HepG2 (cell line): ENCODE results near the gene HNRNPUL1. TPM values are rescaled to one million over a fixed set of nuclear protein-coding genes. Genes with fewer than 3 reads are reported as not detected.

Experiments
- AGO2 ChIP-seq: fragments of 200-400 bp; formaldehyde crosslinking; optimal IDR thresholded peaks from 2 replicates; pipeline ENCODE3; 2017; ENCODE audit warnings: mild to moderate bottlenecking, low read depth, low read length, moderate library complexity
- ARNT2 ChIP-seq: sonication (generic); formaldehyde crosslinking; IDR thresholded peaks from 2 replicates; pipeline ENCODE4 v1.8.0; 2022; ENCODE audit warnings: mild to moderate bottlenecking, low read depth, missing genetic modification reagents, moderate library complexity
- CHD4 ChIP-seq: fragments of 200-600 bp; sonication (generic); IDR thresholded peaks from 2 replicates; pipeline ENCODE4 v1.7.0; 2017; ENCODE audit warnings: mild to moderate bottlenecking, low read length, borderline replicate concordance
- CREB1 ChIP-seq, 2 experiments: fragments of 450-650 bp in 1 of 2; IDR thresholded peaks; 2 replicates each; pipeline ENCODE4 v1.6.1; 2016 to 2017; ENCODE audit warnings: control low read depth in 1 of 2, mild to moderate bottlenecking in 1 of 2, missing compliant biosample characterization in 1 of 2, missing genetic modification characterization in 1 of 2
- FOSL2 ChIP-seq: sonication (generic); formaldehyde crosslinking; IDR thresholded peaks from 2 replicates; pipeline ENCODE4 v1.4.0; 2020; ENCODE audit warnings: missing genetic modification reagents
- NR2F2 ChIP-seq: IDR thresholded peaks from 2 replicates; pipeline ENCODE4 v1.6.1; 2012; ENCODE audit warnings: low read depth, inconsistent platforms, borderline replicate concordance
- PAF1 ChIP-seq: IDR thresholded peaks from 2 replicates; pipeline ENCODE4 v1.6.1; 2016; ENCODE audit warnings: missing genetic modification reagents, missing compliant biosample characterization
- PAX8 ChIP-seq: sonication (generic); formaldehyde crosslinking; IDR thresholded peaks from 2 replicates; pipeline ENCODE4 v1.8.0; 2022; ENCODE audit warnings: mild to moderate bottlenecking, missing genetic modification reagents, borderline replicate concordance
- PHB2 ChIP-seq: fragments of 450-650 bp; IDR thresholded peaks from 2 replicates; pipeline ENCODE4 v1.6.1; 2018; ENCODE audit not compliant: partially characterized antibody
- RARA ChIP-seq: IDR thresholded peaks from 2 replicates; pipeline ENCODE4 v1.6.1; 2016; ENCODE audit warnings: missing genetic modification reagents, missing compliant biosample characterization
- REXO4 ChIP-seq: sonication (generic); formaldehyde crosslinking; IDR thresholded peaks from 2 replicates; pipeline ENCODE4 v1.8.0; 2022; ENCODE audit warnings: missing genetic modification reagents, mild to moderate bottlenecking, borderline replicate concordance
- SIN3A ChIP-seq: IDR thresholded peaks from 2 replicates; pipeline ENCODE4 v1.6.1; 2011; ENCODE audit warnings: low read depth, mild to moderate bottlenecking, control low read depth, low read length, borderline replicate concordance
- SMAD3 ChIP-seq: sonication (generic); formaldehyde crosslinking; IDR thresholded peaks from 2 replicates; pipeline ENCODE4 v1.4.0; 2020; ENCODE audit warnings: missing genetic modification reagents
- SMARCE1 ChIP-seq: fragments of 450-650 bp; IDR thresholded peaks from 2 replicates; pipeline ENCODE4 v1.6.1; 2017; ENCODE audit warnings: borderline replicate concordance
- SPEN ChIP-seq: sonication (generic); formaldehyde crosslinking; IDR thresholded peaks from 2 replicates; pipeline ENCODE4 v1.5.1; 2020; ENCODE audit warnings: low read depth, mild to moderate bottlenecking, missing genetic modification reagents
- ZBTB42 ChIP-seq: sonication (generic); formaldehyde crosslinking; IDR thresholded peaks from 2 replicates; pipeline ENCODE4 v1.5.0; 2020; ENCODE audit warnings: mild to moderate bottlenecking, missing genetic modification reagents
- ZFP36 ChIP-seq: fragments of 150-350 bp; IDR thresholded peaks from 2 replicates; pipeline ENCODE4 v1.6.1; 2018; ENCODE audit warnings: borderline replicate concordance, low read length, low read depth; ENCODE audit not compliant: partially characterized antibody
- ZFX ChIP-seq: sonication (generic); formaldehyde crosslinking; IDR thresholded peaks from 2 replicates; pipeline ENCODE4 v1.4.0; 2020; ENCODE audit warnings: mild to moderate bottlenecking, low read depth, missing genetic modification reagents, moderate library complexity
- ZFY ChIP-seq: sonication (generic); formaldehyde crosslinking; IDR thresholded peaks from 2 replicates; pipeline ENCODE4 v1.4.0; 2020; ENCODE audit warnings: missing genetic modification reagents
- ZNF431 ChIP-seq: sonication (generic); formaldehyde crosslinking; IDR thresholded peaks from 2 replicates; pipeline ENCODE4 v1.9.0; 2022; ENCODE audit warnings: missing genetic modification reagents, low read depth, mild to moderate bottlenecking, borderline replicate concordance
- ZNF605 ChIP-seq: sonication (generic); formaldehyde crosslinking; IDR thresholded peaks from 2 replicates; pipeline ENCODE4 v1.8.0; 2022; ENCODE audit warnings: mild to moderate bottlenecking, missing genetic modification reagents
- ZNF768 ChIP-seq: sonication (generic); formaldehyde crosslinking; IDR thresholded peaks from 2 replicates; pipeline ENCODE4 v1.4.0; 2020; ENCODE audit warnings: missing genetic modification reagents
- polyA plus RNA-seq, 8 experiments: library from polyadenylated mRNA; depleted of rRNA in 3 of 8; stranded (reverse) in 7 of 8; unstranded in 1 of 8; fragments of >200 nt; fragmentation: Illumina TruSeq in 4 of 8; extraction: Trizol in 4 of 8; gene quantifications; 2 replicates each; pipeline versions ENCODE4 v1.2.1 to v1.2.3, GENCODE V29; 2011 to 2016; ENCODE audit warnings: low read depth in 4 of 8, missing spikeins in 1 of 8, mixed read lengths in 1 of 8; ENCODE audit not compliant: insufficient read depth in 1 of 8
- total RNA-seq, 5 experiments: library from RNA; depleted of rRNA; stranded (reverse); fragments of >200 nt; fragmentation: Illumina TruSeq; extraction: Trizol; gene quantifications; 2 replicates each; pipeline ENCODE4 v1.2.3, GENCODE V29; 2016; ENCODE audit warnings: low read depth in 1 of 5
- TF ChIP-seq, protein P1 (sequence below): sonication (generic); formaldehyde crosslinking; IDR thresholded peaks from 2 replicates; pipeline ENCODE4 v1.4.0; 2020; ENCODE audit warnings: mild to moderate bottlenecking, low read depth, missing genetic modification reagents
- TF ChIP-seq, protein P2 (sequence below): sonication (generic); formaldehyde crosslinking; IDR thresholded peaks from 2 replicates; pipeline ENCODE4 v1.4.0; 2020; ENCODE audit warnings: missing genetic modification reagents; ENCODE audit errors: not compliant biosample characterization
- TF ChIP-seq, protein P3 (sequence below): sonication (generic); formaldehyde crosslinking; IDR thresholded peaks from 2 replicates; pipeline ENCODE4 v1.5.1; 2020; ENCODE audit warnings: mild to moderate bottlenecking, moderate library complexity, missing genetic modification reagents
- TF ChIP-seq, protein P4 (sequence below): sonication (generic); formaldehyde crosslinking; IDR thresholded peaks from 2 replicates; pipeline ENCODE4 v1.4.0; 2020; ENCODE audit warnings: missing genetic modification reagents, borderline replicate concordance

HNRNPUL1 gene
- total and polyA plus RNA-seq, 2 of the 13 experiments (the other 11 are each of a cell fraction or from before 2014, with no cell fraction given): 30.9 to 81.7 TPM

DNA sequence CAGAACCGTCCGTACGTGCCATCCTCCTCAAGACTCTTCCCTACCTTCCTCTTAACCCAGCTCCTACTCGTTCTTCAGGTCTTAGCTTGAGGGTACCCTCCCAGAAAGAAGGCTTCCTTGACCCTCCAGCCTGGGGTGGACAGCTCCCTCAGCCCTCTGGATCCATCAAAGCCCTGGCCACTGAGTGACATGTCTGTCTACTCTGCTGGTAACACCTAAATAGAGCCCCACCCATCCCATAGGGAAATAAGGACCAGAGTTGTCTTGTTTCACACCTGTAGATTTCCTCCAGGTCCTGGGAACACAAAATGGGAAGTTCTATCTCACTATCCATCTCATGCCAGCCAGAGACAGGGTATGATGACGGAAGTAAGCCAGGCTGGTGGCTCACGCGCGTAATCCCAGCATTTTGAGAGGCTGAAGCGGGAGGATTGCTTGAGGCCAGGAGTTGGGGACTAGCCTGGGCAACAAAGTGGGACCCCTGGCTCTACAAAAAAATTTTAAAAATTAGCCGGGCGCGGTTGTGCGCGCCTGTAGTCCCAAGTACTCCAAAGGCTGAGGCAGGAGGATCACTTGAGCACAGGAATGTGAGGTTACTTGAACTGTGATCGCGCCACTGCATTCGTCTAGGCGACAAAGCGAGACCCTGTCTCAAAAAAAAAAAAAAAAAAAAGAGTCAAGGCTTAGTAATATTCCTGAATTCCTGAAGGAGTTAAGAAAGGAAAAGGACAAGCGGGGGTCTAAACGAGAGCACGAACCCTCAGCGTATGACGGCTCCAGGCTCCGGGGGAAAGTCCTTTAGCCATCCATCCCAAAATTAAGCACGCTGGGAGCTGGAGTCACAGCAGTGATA lies 45.2 kb downstream of the HNRNPUL1 start (continued):
- TF ChIP-seq ZNF431 (CRISPR knock-in tag): no peak
- TF ChIP-seq PAX8: no peak
- no peak for TF ChIP-seq ZFX
- TF ChIP-seq, protein P1, sequence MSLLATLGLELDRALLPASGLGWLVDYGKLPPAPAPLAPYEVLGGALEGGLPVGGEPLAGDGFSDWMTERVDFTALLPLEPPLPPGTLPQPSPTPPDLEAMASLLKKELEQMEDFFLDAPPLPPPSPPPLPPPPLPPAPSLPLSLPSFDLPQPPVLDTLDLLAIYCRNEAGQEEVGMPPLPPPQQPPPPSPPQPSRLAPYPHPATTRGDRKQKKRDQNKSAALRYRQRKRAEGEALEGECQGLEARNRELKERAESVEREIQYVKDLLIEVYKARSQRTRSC (CRISPR knock-in tag): no peak
- TF ChIP-seq SMARCE1: no peak
- no peak; the same call in 1 of the 2 replicates for TF ChIP-seq ZNF605
- TF ChIP-seq PAF1 (CRISPR knock-in tag): peak; percentile 76; the same call in 1 of the 2 replicates
- no peak for TF ChIP-seq ZFP36
- 0 out of 2 replicates have a peak, but pooled peaks have one; percentile 2 for TF ChIP-seq SMAD3 (CRISPR knock-in tag)
- TF ChIP-seq REXO4: no peak
- TF ChIP-seq AGO2: no peak
- TF ChIP-seq SIN3A: no peak
- TF ChIP-seq, protein P2, sequence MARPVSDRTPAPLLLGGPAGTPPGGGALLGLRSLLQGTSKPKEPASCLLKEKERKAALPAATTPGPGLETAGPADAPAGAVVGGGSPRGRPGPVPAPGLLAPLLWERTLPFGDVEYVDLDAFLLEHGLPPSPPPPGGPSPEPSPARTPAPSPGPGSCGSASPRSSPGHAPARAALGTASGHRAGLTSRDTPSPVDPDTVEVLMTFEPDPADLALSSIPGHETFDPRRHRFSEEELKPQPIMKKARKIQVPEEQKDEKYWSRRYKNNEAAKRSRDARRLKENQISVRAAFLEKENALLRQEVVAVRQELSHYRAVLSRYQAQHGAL (CRISPR knock-in tag): no peak
- no peak for TF ChIP-seq ZFY (CRISPR knock-in tag)
- 0 out of 2 replicates have a peak, but pooled peaks have one; percentile 46 for TF ChIP-seq ZBTB42 (CRISPR knock-in tag)
- TF ChIP-seq CHD4: no peak
- peak; percentile 19; the same call in 1 of the 2 replicates for TF ChIP-seq ARNT2
- TF ChIP-seq ZNF768: no peak
- TF ChIP-seq, protein P3, sequence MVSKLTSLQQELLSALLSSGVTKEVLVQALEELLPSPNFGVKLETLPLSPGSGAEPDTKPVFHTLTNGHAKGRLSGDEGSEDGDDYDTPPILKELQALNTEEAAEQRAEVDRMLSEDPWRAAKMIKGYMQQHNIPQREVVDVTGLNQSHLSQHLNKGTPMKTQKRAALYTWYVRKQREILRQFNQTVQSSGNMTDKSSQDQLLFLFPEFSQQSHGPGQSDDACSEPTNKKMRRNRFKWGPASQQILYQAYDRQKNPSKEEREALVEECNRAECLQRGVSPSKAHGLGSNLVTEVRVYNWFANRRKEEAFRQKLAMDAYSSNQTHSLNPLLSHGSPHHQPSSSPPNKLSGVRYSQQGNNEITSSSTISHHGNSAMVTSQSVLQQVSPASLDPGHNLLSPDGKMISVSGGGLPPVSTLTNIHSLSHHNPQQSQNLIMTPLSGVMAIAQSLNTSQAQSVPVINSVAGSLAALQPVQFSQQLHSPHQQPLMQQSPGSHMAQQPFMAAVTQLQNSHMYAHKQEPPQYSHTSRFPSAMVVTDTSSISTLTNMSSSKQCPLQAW (CRISPR knock-in tag): 0 out of 2 replicates have a peak, but pooled peaks have one; percentile 4
- TF ChIP-seq RARA (CRISPR knock-in tag): no peak
- TF ChIP-seq, protein P4, sequence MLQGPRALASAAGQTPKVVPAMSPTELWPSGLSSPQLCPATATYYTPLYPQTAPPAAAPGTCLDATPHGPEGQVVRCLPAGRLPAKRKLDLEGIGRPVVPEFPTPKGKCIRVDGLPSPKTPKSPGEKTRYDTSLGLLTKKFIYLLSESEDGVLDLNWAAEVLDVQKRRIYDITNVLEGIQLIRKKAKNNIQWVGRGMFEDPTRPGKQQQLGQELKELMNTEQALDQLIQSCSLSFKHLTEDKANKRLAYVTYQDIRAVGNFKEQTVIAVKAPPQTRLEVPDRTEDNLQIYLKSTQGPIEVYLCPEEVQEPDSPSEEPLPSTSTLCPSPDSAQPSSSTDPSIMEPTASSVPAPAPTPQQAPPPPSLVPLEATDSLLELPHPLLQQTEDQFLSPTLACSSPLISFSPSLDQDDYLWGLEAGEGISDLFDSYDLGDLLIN: peak; percentile 37; the same call in 1 of the 2 replicates
- no peak for TF ChIP-seq PHB2
- no peak for TF ChIP-seq SPEN
- peak; percentile 5; the same call in 1 of the 2 replicates for TF ChIP-seq NR2F2
- no peak for TF ChIP-seq FOSL2
- no peak for TF ChIP-seq CREB1 (IDR thresholded peaks at IDR 0.05)
- TF ChIP-seq CREB1 (CRISPR knock-in tag; IDR thresholded peaks at IDR 0.05): no peak
